ENCODE results near the gene NSD2. TPM values are rescaled to one million over a fixed set of nuclear protein-coding genes. Genes with fewer than 3 reads are reported as not detected.
"Not testable (repeated sequence)": the region's sequence is repeated elsewhere in the genome, so short reads cannot be mapped to it uniquely, and the experiment has no call there.

The NSD2 gene
- total RNA-seq, 2 donors from 2014 or later, result 64.5 to 115 TPM

GRCh38 chr4:1883583-1883982, 12.4 kb downstream of the NSD2 start:
- DNase-seq (no peak), ATAC-seq (no peak)
- intact Hi-C loops (cut with DNase I, micrococcal nuclease), result no loop called here

GRCh38 chr4:1885414-1885813, 14.2 kb downstream of the NSD2 start:
- intact Hi-C loops (cut with DNase I, micrococcal nuclease), result no loop called here
- ATAC-seq (no peak), DNase-seq (peak in 1 of 2 donors; percentile 9)

GRCh38 chr4:1887052-1887451, 15.9 kb downstream of the NSD2 start:
- intact Hi-C loops (cut with DNase I, micrococcal nuclease), result no loop called here
- ATAC-seq (peak; percentile 9), DNase-seq (no peak)

GRCh38 chr4:1890979-1891570, 19.9 kb downstream of the NSD2 start:
- peak; percentile 62 for ATAC-seq
- no peak for DNase-seq
- intact Hi-C loops (cut with DNase I, micrococcal nuclease), result no loop called here

DNA sequence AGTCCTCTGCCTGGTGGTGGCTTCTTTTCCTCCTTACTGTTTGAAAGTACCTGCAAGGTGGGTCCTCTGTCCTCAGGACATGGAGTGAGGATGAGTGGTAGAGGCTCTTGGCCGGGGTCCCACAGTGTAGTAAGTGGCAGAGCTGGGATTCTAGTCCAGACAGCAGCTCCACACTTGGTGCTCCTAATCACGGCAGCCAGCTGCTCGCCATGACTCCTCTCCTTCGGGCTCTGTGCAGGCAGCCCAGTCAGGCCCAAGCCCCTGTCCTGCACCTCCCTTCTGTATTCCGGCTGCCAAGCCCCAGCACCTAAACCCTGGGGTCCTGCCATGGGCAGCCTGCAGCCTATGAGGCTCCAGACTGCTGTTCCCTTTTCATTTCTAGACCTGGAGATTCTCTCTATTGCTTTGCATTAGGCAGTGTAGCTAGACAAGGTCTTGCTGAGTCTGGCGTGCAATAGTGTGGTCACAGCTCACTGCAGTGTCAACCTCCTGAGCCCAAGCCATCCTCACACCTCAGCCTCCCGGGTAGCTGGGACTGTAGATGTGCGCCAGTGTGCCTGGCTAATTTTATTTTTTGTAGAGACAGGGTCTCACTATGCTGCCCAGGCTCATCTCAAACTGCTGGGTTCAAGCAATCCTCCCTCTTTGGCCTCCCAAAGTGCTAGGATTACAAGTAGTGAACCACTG, 24.9 kb downstream of the NSD2 start:
- ATAC-seq (no peak), DNase-seq (no peak)
- intact Hi-C loops (cut with DNase I, micrococcal nuclease), result loop anchor here in 1 of 2 donors (5.0 kb wide), 1 partner anchor 144 kb away; no protein-coding TSS in a partner anchor

DNA sequence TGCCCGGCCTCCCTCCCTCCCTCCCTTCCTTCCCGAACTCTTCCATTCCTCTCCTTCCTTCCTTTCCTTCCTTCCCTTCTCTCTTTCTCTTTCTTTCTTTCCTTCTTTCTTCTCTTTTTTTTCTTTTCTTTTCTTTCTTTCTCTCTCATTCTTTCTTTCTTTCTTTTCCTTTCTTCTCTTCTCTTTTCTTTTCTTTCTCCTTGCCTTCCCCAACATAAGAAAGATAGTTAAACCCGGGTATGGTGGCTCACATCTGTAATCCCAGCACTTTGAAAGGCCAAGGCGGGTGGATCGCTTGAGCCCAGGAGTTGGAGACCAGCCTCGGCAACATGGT, 25.4 kb downstream of the NSD2 start:
- intact Hi-C loops (cut with DNase I, micrococcal nuclease), result loop anchor here in 1 of 2 donors (5.0 kb wide), 1 partner anchor 144 kb away; no protein-coding TSS in a partner anchor
- no peak for DNase-seq
- no peak for ATAC-seq

DNA sequence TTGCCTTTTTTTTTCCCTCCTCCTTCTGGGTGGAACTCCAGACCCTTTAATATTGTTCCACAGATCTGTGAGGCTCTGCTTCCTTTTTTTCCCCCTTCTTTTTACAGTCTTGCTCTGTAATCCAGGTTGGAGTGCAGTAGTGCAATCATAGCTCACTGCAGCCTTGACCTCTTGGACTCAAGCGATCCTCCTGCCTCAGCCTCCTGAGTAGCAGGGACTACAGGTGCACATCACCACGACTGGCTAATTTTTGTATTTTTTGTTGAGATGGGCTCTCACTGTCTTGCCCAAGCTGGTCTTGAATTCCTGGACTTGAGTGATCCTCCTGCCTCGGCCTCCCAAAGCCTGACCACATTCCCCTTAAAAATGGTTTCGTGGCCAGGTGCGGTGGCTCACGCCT, 26.8 kb downstream of the NSD2 start:
- DNase-seq (no peak), ATAC-seq (peak; percentile 19)
- intact Hi-C loops (cut with DNase I, micrococcal nuclease), result loop anchor here in 1 of 2 donors (5.0 kb wide), 1 partner anchor 146 kb away; no protein-coding TSS in a partner anchor

DNA sequence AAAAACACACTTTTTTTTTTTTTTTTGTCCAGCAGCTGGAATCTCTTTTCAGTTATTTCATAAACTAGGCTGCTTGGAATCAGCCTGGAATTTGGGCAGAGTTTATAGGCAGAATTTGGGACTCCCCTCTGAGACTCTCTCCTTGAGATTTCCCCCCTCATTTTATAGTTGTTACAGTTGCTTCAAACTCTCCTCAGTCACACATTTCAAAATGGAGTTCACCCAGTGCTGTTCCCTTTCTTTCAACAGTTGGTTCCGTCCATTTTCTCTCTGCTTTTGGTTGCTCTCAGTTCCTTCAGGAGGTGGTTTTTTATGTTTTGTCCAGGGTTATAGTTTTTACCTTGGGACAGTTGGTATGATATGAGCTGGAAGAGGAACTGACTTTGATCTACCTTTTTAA, 27.5 kb downstream of the NSD2 start:
- no peak for ATAC-seq

DNA sequence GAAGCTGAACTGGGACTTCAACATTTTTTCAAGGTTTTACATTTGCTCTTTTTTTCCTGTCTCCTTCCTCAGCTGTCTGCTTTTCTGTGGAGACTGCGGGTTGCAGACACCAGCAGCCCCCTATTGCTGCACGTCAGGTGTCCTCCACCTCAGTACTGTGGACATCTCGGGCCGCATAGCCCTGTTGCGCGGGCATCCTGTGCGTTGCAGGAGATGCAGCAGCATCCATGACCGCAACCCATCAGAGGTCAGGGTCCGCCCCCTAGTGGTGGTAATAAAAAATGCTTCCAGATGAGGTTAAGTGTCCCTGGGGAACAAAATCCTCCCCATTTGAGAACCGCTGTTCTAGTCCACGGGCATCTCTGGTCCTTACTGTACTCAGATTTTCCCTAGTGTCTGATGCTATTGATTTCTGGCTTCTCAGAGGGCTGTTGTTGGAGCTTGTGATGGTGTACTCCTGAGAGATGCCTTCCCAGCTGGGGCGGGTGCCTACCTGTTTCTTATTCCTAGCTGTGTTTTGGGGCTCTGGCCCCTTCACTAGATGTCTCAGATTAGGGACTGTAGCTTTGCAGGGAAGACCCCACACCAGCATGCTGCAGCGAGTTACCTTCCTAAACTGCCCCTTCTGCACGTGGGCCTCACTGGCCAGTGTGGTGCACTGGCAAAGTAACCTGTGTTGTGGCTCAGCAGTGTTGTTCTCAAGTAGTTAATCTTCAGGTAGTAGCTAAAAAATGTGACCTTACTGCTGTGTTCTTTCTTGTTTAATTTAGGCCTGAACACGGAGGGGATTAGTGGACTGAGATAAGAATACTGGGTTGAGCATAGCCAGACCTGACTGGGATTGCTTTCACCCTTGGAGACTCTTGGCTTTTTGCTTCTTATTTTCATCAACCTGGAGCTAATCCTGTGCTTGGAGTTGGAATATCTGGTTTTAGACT, 28.2 kb downstream of the NSD2 start:
- intact Hi-C loops (cut with DNase I, micrococcal nuclease), result loop anchor here in 1 of 2 donors (5.0 kb wide), 1 partner anchor 147 kb away; no protein-coding TSS in a partner anchor
- DNase-seq, result peak; percentile 61 to 70
- ATAC-seq, result peak; percentile 89

More for the DNA sequence above, 27.5 kb downstream of the NSD2 start:
- intact Hi-C loops (cut with DNase I, micrococcal nuclease), result loop anchor here in 1 of 2 donors (5.0 kb wide), 1 partner anchor 146 kb away; no protein-coding TSS in a partner anchor
- no peak for DNase-seq

DNA sequence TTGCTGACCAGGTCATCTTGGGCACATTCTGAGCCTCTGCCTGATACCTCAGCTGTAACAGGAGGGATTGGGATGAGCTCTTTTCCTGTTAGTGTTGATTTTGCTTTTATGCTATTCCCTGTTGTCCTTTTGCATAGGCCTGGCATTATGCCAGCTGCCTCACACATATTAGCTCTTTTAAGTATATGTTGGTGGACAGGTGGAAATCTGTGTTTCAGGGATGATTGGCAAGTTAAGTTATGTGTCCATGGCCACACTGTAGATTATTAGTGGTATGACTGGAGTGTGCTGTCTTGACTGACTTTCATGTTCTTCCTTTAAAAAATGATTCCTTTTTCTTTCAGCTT, 28.9 kb downstream of the NSD2 start:
- intact Hi-C loops (cut with DNase I, micrococcal nuclease), result no loop called here
- DNase-seq (no peak), ATAC-seq (no peak)

- intact Hi-C loops (cut with DNase I, micrococcal nuclease), result no loop called here
- ATAC-seq (no peak), DNase-seq (no peak)
Observed at GRCh38 chr4:1900624-1901023, 29.4 kb downstream of the NSD2 start.

DNA sequence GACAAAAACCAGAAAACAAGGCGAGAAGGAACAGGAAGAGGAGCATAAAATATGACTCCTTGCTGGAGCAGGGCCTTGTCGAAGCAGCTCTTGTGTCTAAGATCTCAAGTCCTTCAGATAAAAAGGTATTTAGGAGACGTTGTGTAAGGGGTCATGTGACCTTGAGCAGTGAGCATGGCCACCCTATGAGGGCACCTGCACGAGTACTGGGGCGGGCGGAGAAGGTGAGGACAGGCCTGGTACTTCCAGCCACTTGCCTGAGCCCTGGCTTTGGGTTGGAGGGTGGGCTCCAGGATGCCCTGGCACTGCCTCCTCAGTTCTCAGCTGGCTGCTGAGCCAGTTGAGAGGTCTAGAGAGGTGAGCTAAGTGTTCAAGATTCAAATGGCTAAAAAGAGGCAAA, 29.9 kb downstream of the NSD2 start:
- ATAC-seq, result no peak
- no peak for DNase-seq
- intact Hi-C loops (cut with DNase I, micrococcal nuclease), result no loop called here

DNA sequence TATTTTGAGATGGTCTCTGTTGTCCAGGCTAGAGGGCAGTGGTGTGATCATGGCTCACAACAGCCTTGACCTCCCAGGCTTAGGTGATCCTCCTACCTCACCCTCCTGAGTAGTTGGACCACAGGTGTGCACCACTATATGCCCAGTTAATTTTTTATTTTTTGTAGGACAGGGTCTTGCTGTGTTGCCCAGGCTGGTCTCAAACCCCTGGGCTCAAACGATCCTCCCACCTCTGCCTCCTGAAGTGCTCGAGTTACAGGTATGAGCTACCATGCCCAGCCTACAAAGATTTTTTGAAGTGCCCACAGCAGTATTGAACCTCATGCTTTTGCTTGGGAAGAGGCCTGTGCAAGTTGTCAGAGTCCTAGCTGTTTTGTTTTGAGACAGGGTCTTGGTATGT, 31.1 kb downstream of the NSD2 start:
- intact Hi-C loops (cut with DNase I, micrococcal nuclease), result no loop called here
- no peak for ATAC-seq

DNA sequence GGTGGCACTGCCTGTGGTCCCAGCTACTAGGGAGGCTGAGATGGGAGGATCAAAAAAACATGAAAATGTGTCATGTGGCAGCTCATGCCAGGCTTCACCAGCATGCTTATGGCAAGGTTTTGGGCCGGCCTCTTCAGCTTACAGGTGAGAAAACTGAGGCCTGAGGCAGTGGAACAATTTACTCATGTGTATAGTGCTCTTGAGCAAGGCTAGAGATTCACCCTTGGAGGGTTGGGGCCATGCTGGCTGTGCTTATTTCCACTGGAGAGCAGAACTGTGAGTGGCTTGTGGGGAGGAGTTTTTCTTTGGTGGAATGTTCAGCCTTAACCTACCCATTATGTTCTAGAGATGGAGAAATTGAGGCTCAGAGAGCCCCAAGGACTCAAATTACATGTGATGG, 31.8 kb downstream of the NSD2 start:
- intact Hi-C loops (cut with DNase I, micrococcal nuclease), result no loop called here
- ATAC-seq (no peak), DNase-seq (no peak)

More for the DNA sequence above, 31.1 kb downstream of the NSD2 start:
- DNase-seq, result no peak

DNA sequence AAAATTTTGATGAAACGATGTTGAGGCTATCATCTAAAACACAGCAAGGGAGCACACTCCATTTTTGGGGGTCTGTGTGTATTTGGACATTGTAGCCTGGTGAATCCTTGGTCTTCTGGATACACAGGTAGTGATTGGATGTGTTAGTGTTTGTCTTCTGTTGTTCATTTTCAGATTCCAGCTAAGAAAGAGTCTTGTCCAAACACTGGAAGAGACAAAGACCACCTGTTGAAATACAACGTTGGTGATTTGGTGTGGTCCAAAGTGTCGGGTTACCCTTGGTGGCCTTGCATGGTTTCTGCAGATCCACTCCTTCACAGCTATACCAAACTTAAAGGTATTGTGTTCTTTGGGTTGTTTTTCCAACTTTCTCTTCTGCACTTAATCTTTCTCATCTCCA, 32.8 kb downstream of the NSD2 start:
- ATAC-seq (no peak), DNase-seq (no peak)
- intact Hi-C loops (cut with DNase I, micrococcal nuclease), result no loop called here

DNA sequence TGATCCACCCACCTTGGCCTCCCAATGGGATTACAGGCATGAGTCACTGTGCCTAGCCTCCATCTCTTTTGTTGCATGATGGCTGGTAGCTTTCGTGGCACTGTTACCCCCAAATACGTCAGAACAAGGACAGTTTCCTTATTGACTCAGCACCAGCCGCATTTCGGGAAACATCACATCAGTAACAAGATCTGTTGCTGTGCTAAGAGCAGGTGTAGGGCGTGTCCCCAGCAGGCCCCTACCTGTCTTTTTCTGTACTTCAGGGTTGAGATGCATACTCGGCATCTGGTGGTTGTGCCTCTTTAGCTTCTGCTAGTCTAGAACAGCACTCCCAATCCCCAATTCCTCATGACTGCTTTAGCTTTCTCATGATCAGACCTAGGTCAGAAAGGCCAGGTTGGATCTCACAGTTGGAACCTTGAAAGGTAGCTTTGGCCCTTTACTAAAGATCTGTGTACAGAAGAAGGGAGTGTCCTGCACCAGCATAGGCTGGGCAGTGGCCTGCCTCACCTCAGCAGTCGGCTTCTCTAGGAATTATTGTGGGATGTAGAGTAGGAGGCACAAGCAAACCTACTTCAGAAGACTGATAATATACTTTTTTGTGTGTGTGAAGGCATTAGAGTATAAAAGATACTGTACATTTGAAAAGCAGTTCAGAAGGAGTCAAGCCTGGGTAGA, 36.8 kb downstream of the NSD2 start:
- intact Hi-C loops (cut with DNase I, micrococcal nuclease), result no loop called here
- ATAC-seq (peak; percentile 80), DNase-seq (peak in 1 of 2 donors; percentile 56)

DNA sequence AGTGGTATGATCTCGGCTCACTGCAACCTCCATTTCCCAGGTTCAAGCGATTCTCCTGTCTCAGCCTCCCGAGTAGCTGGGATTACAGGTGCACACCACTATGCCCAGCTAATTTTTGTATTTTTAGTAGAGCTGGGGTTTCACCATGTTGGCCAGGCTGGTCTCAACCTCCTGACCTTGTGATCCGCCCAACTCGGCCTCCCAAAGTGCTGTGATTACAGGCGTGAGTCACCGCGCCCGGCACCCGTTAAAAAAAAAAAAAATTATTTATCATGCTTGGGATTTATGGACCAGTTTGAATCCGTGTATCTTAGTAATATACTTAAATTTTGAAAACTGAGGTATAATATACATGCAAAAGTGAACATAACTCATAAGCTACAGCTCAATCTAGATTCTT, 38.5 kb downstream of the NSD2 start:
- intact Hi-C loops (cut with DNase I, micrococcal nuclease); ATAC-seq; DNase-seq: not testable (repeated sequence)

GRCh38 chr4:1910643-1911042, 39.5 kb downstream of the NSD2 start:
- ATAC-seq (peak; percentile 52), DNase-seq (peak in 1 of 2 donors; percentile 60)
- intact Hi-C loops (cut with DNase I, micrococcal nuclease), result no loop called here

DNA sequence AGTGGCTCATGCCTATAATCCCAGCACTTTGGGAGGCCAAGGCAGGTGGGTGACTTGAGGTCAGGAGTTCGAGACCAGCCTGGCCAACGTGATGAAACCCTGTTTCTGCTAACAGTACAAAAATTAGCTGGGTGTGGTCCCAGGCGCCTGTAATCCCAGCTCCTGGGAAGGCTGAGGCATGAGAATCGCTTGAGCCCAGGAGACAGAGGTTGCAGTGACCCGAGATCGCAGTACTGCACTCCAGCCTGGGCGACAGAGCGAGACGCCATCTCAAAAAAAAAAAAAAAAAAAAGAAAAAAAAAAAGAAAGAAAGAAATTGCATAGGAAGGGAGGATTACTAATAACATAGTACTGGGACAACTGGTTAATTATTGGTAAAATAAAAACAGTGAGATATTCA, 40.1 kb downstream of the NSD2 start:
- DNase-seq; ATAC-seq; intact Hi-C loops (cut with DNase I, micrococcal nuclease): not testable (repeated sequence)

All from left colon (tissue), 2 donors.